Rectal smooth muscle tissue (tissue), 1 donor: ENCODE measurements around the gene GRIK5.
A peak's percentile ranks its signal among the peaks of the same experiment; 100 is the strongest.

ENCODE experiments used
- H3K27ac ChIP-seq: one replicate; pipeline ENCODE4 v1.7.0; 2013; ENCODE audit warnings: low read depth, low read length, inconsistent platforms
- H3K27me3 ChIP-seq: one replicate; pipeline ENCODE4 v1.7.0; 2013; ENCODE audit warnings: low read length; ENCODE audit not compliant: control insufficient read depth, insufficient read depth
- H3K36me3 ChIP-seq: one replicate; pipeline ENCODE4 v1.7.0; 2013; ENCODE audit warnings: low read length; ENCODE audit not compliant: control insufficient read depth, insufficient read depth
- H3K4me1 ChIP-seq: one replicate; pipeline ENCODE4 v1.7.0; 2013; ENCODE audit warnings: low read length; ENCODE audit not compliant: control insufficient read depth, insufficient read depth
- H3K4me3 ChIP-seq: one replicate; pipeline ENCODE4 v1.7.0; 2013; ENCODE audit warnings: low read length
- H3K9ac ChIP-seq: one replicate; pipeline ENCODE4 v1.7.0; 2013; ENCODE audit warnings: low read length

GRIK5 gene, protein sequence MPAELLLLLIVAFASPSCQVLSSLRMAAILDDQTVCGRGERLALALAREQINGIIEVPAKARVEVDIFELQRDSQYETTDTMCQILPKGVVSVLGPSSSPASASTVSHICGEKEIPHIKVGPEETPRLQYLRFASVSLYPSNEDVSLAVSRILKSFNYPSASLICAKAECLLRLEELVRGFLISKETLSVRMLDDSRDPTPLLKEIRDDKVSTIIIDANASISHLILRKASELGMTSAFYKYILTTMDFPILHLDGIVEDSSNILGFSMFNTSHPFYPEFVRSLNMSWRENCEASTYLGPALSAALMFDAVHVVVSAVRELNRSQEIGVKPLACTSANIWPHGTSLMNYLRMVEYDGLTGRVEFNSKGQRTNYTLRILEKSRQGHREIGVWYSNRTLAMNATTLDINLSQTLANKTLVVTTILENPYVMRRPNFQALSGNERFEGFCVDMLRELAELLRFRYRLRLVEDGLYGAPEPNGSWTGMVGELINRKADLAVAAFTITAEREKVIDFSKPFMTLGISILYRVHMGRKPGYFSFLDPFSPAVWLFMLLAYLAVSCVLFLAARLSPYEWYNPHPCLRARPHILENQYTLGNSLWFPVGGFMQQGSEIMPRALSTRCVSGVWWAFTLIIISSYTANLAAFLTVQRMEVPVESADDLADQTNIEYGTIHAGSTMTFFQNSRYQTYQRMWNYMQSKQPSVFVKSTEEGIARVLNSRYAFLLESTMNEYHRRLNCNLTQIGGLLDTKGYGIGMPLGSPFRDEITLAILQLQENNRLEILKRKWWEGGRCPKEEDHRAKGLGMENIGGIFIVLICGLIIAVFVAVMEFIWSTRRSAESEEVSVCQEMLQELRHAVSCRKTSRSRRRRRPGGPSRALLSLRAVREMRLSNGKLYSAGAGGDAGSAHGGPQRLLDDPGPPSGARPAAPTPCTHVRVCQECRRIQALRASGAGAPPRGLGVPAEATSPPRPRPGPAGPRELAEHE

DNA sequence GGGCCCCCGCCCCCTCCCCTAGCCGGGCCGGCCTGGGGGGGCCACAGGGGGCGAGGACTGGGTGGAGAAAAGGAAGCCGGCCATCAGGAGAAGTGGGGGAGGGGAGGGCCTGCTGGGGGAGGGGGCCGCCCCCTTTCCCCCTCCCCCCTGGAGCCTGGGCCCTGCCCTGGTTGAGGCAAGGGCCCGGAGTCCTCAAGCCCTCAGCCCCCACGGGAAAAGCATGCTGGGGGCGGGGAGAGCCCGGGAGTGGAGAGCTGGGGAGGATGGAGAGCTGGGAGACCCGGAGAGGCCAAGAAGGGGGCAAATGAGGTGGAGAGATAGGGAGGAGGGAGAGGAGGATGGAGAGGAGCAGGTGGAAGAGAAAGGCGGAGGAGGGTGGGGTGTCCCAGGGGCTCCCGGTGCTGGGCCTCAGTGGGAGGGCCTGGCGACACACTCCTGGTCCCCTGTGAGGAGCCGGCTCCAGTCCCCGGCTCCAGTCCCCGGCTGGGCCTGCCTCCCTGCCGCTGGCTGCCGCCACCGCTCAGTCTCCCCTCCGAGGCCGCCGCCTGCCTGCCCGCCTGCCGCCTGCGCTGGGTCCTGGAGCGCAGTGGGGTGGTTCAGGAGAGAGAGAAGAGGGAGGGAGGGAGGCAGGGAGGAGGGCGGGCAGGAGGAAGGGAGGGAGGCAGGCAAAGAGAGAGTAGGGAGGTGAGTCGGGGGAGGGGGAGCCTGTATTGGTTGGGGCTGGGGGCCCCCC, at the start of gene GRIK5:
TSS of gene GRIK5 (minus strand) at position 588 of the 733 bp plus-strand sequence. CDS start 4,436 bp downstream, outside the sequence.
- Histone ChIP-seq H3K9ac (no peak within 1 kb of the TSS), H3K27me3 (no peaks in the 10 kb centered on the region), H3K27ac (peak within 1 kb of the TSS; percentile 67), H3K4me3 (peak within 1 kb of the TSS; percentile 62), H3K4me1 (peaks cover 7% of the 10 kb centered on the region), H3K36me3 (no peaks in the 10 kb centered on the region)

DNA sequence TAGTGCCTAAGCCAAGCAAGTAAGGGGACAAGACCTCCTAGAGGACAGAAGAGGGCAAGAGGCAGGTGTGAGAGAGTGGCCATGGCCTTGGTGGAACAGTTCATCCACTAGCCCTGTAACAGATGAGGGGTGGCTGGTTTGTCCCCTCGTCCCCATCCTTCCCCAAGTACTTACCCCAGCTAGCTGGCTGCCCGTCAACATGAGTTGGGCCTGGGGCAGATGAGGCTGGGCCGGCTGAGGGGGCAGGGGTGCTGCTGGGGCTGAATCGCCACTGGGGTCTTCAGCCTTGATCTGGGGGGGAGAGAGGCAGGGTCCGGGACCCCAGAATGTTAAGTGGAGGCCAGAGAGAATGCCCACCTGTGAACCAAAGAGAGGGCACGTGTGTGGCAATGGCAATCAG, 47.1 kb upstream of the GRIK5 start:
- H3K27ac ChIP-seq, result no peak overlapping the region
- H3K4me3 ChIP-seq, result no peak overlapping the region
- no peaks in the 10 kb centered on the region for H3K4me1 ChIP-seq
- H3K36me3 ChIP-seq, result no peaks in the 10 kb centered on the region
- H3K9ac ChIP-seq, result no peak overlapping the region
- H3K27me3 ChIP-seq, result no peaks in the 10 kb centered on the region

DNA sequence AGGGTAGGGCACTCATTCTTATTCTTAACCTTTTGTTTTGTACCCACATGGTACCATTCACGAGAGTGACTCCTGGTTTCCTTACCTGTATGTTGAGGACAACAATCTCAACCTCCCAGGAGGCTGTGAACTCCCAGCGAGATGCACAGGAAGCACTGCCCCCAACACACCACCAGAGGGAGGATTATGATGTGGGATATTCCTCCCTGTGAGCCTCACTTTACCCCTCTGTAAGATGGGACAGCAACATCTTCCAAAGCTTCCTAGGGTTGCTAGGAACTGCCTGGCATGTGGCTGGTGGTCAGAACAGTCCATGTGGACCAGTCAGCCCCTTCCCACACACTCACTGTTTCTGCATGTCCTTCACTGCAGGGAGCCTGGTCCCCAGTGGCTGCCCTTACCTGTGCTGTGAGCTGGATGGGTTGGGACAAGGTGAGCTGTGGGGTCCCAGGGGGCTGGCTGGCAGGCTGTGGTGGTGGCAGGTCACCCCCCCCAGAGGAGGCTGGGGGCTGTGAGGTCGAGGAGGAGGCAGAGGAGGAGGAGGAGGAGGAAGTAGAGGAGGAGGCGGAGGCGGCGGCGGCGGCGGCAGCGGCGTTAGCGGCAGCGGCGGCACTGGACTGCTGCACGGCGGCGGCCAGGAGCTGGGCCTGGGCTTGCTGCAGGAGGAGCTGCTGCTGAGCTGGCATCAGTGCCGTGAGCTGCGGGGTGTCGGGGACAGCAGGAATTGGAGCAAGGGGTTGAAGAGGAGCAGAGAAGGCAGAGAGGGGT, 46.5 kb upstream of the GRIK5 start:
- Histone ChIP-seq H3K27ac (no peak overlapping the region), H3K4me3 (no peak overlapping the region), H3K4me1 (no peaks in the 10 kb centered on the region), H3K27me3 (no peaks in the 10 kb centered on the region), H3K36me3 (no peaks in the 10 kb centered on the region), H3K9ac (no peak overlapping the region)

DNA sequence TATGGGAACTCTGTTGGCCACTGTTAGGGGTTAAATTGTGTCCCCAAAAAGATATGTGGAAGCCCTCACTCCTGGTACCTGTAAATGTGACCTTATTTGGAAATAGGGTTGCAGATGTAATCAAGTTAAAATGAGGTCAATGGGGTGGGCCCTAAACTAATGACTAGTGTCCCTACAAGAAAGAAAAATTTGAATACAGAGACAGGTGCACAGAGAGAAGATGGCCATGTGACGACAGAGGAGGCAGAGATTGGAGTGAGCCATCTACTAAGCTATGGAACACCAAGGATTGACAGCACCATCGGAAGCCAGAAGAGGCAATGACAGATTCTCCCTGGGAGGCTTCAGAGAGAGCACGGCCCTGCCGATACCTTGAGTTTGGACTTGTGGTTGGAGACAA, 45.7 kb upstream of the GRIK5 start:
- no peaks in the 10 kb centered on the region for H3K4me1 ChIP-seq
- no peak overlapping the region for H3K4me3 ChIP-seq
- no peaks in the 10 kb centered on the region for H3K36me3 ChIP-seq
- H3K9ac ChIP-seq, result no peak overlapping the region
- no peaks in the 10 kb centered on the region for H3K27me3 ChIP-seq
- H3K27ac ChIP-seq, result no peak overlapping the region

DNA sequence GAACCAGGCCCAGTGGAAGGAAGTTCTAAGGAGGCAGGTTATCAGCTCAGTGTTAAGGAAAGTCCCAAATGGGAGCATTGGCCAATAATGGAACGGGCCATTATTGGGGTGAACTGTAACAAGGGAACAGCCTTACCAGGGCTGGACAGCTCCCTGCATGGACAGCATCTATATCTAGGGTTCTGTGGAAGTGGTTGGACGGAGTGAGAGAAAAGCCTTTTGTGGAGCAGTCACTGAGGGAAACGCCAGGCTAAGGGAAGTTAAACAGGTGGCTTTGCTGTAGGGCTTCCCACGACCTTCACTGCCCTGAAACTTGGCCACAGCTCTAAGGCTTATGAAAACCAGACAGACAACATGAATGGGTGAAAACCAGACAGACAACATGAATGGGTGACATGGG, 45.2 kb upstream of the GRIK5 start:
- Histone ChIP-seq H3K27ac (no peak overlapping the region), H3K9ac (no peak overlapping the region), H3K4me3 (no peak overlapping the region), H3K36me3 (no peaks in the 10 kb centered on the region), H3K4me1 (no peaks in the 10 kb centered on the region), H3K27me3 (no peaks in the 10 kb centered on the region)

DNA sequence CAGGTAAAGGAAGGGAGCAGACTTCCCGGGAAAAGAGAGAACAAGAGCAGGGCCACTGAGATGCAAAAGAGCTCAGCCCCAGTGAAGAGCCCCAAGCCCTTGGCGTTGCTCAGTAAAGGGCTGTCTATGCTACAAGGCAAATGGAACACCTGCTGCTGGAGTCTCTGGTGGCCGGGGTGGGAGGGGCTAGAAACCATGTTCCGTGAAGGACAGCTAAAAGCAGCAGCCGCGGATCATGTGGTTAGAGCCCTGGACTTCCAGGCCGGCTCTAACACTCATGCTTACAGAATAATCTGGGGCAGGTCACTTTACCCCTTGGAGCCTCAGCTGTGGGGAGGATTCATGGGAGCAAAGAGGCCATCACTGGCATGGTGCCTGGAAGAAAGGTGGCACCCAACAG, 44.4 kb upstream of the GRIK5 start:
- Histone ChIP-seq H3K9ac (no peak overlapping the region), H3K4me3 (no peak overlapping the region), H3K27me3 (no peaks in the 10 kb centered on the region), H3K36me3 (no peaks in the 10 kb centered on the region), H3K4me1 (no peaks in the 10 kb centered on the region), H3K27ac (no peak overlapping the region)

DNA sequence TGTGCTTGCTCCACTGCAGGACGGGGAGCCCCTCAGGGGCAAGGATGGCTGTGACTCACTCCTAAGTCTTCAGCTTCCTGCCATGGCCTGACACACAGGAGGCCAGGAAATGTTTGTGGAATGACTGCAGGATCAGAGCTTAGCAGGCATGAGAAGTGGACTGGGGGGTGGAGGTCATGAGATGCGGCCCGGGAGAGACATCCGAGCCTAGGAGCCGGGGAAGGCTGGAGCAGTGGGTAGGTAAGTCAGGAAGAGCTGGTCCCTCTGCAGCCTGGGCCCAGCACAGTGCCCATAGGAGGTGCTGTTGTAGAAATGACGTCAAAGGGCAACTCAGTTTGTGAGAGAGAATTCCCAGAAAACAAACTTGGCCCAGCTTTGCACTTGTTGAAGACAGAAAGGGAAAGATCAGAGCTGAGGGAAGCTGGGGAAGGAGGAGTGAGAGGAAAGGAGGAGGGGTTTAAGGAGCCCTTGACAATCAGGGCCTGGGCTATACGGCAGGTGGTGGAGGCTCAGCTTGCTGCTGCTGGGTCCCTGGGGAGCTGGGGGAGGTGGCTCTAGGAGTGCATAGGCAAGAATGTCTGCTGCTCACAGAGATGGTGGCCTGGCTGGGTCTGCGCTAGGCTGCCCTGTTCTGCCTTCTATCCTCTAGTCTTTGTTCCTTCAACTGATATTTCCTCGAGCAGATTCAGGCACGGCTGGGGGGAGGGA, 43.8 kb upstream of the GRIK5 start:
- no peaks in the 10 kb centered on the region for H3K4me1 ChIP-seq
- no peak overlapping the region for H3K9ac ChIP-seq
- H3K27me3 ChIP-seq, result no peaks in the 10 kb centered on the region
- H3K27ac ChIP-seq, result no peak overlapping the region
- no peak overlapping the region for H3K4me3 ChIP-seq
- no peaks in the 10 kb centered on the region for H3K36me3 ChIP-seq

DNA sequence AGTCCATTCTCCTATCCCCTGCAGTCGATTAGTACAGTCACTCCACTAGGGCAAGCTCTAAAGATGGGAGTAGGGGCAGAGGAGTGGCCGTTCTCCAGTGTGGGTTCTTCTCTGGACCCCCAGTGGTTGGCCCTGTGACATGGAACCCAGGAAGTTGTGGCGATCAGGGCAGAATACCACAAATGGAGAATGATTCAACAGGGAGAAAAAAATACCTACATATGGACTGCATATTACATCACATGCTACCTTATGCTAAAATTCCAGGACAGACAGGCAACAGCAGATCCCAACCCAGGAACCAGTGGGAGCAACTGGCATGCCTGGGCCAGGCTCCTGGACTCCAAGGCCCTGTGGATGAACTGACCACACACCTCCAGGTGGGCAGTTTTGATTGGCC, 41.8 kb upstream of the GRIK5 start:
- Histone ChIP-seq H3K27me3 (no peaks in the 10 kb centered on the region), H3K36me3 (no peaks in the 10 kb centered on the region), H3K9ac (no peak overlapping the region), H3K4me3 (no peak overlapping the region), H3K27ac (no peak overlapping the region), H3K4me1 (no peaks in the 10 kb centered on the region)

DNA sequence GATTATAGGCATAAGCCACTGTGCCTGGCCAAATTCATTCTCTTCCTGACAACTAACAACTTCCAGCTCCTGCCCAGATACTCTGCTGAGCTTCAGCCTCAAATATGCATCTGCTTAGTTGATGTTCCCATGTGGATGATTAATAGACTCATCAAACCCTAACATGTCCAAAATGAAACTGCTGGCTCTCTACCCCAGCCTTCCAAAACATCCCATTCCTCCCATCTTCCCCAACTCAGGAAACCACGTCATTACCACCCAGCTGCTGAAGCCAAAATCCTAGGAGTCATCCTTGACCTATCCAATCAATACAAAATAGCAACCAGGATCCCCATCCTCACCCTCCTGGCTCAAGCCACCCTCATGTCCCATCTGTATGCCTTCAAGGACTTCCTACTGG, 41.4 kb upstream of the GRIK5 start:
- H3K36me3 ChIP-seq, result no peaks in the 10 kb centered on the region
- H3K9ac ChIP-seq, result no peak overlapping the region
- H3K27me3 ChIP-seq, result no peaks in the 10 kb centered on the region

DNA sequence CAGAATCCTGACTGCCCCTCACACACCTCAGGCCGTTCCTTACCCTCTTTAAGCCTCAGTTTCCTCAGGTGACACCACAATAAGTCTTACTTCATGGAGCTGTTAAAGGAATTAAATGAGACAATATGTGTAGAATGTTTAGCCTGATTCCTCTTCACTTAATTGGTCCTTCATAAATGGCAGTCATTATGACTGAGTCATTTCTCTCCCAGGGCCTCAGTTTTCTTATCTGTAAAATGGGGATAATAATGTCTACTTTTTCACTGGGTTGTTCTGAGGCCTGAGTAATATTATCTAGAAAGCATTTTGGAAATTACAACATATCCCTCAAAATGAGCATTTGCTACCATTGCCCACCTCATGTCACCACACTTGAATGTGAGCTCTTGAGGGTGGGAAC, 40.7 kb upstream of the GRIK5 start:
- H3K36me3 ChIP-seq, result no peaks in the 10 kb centered on the region
- H3K9ac ChIP-seq, result no peak overlapping the region
- H3K4me3 ChIP-seq, result no peak overlapping the region
- no peaks in the 10 kb centered on the region for H3K4me1 ChIP-seq
- H3K27ac ChIP-seq, result no peak overlapping the region
- no peaks in the 10 kb centered on the region for H3K27me3 ChIP-seq

More for the DNA sequence above, 41.4 kb upstream of the GRIK5 start:
- no peak overlapping the region for H3K27ac ChIP-seq
- H3K4me1 ChIP-seq, result no peaks in the 10 kb centered on the region
- no peak overlapping the region for H3K4me3 ChIP-seq

DNA sequence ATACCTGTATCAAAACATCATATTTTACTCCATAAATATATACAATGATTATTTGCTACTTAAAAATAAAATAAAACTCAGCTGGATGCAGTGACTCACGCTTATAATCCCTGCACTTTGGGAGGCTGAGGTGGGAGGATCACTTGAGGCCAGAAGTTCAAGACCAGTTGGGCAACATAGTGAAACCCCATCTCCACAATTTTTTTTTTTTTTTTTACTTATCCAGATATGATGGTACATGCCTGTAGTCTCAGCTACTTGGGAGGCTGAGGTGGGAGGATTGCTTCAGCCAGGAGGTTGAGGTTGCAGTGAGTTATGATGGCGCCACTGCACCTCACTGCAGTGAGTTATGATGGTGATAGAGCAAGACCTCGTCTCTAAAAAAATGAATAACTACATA, 39.9 kb upstream of the GRIK5 start:
- Histone ChIP-seq H3K9ac (no peak overlapping the region), H3K27me3 (no peaks in the 10 kb centered on the region), H3K4me3 (no peak overlapping the region), H3K4me1 (no peaks in the 10 kb centered on the region), H3K36me3 (no peaks in the 10 kb centered on the region), H3K27ac (no peak overlapping the region)
